HepG2 (cell line): ENCODE data around the gene AUNIP. TPM values are rescaled to one million over a fixed set of nuclear protein-coding genes. Genes with fewer than 3 reads are reported as not detected.

Source experiments
- ATAC-seq: fragments of 200-7000 bp; cut with Tn5 transposase; 3 replicates; pipeline ENCODE4 v1.9.1; 2020; ENCODE audit warnings: mild to moderate bottlenecking, moderate library complexity
- BruUV-seq: library from RNA; stranded (reverse); fragments of 400-500 nt; replicated peaks from 2 replicates; lab custom pipeline; 2021; lab: Mats Ljungman, UMichigan
- CTCF ChIA-PET: fragments of 300-600 bp; formaldehyde crosslinking; extraction: SDS; loops from one replicate; lab custom pipeline; 2021; ENCODE audit warnings: low total read pairs, inconsistent platforms, low intra/inter-chr PET ratio; lab: Yijun Ruan, JAX
- POLR2A ChIA-PET: fragments of 350-600 bp; sonication (Branson Sonifier 250); formaldehyde crosslinking; loops from one replicate; lab custom pipeline; 2020; ENCODE audit warnings: antibody characterized with exemption, inconsistent platforms; lab: Yijun Ruan, JAX
- DNase-seq: peaks from one replicate; pipeline ENCODE4 v3.0.0-alpha.2; 2015; ENCODE audit warnings: low spot score
- FAIRE-seq: peaks from 3 replicates; lab custom pipeline; 2011; peaks lifted over from hg19 to GRCh38; lab: Jason Lieb, UNC
- H2AFZ ChIP-seq: one replicate; pipeline ENCODE4 v1.6.1; 2011; ENCODE audit warnings: low read length, inconsistent platforms
- H3K27ac ChIP-seq: fragments of 300-600 bp; 3 replicates; pipeline ENCODE4 v1.8.0; 2011; ENCODE audit warnings: mixed run types, mild to moderate bottlenecking, mixed read lengths, low read length, inconsistent platforms; ENCODE audit not compliant: insufficient read depth; ENCODE audit errors: extremely low read length
- H3K27me3 ChIP-seq, 2 experiments: fragments of 200-600 bp in 1 of 2; 2 replicates in 1 of 2; 3 replicates in 1 of 2; pipeline versions ENCODE4 v1.6.0 to v1.8.0; 2011; ENCODE audit warnings: low read length in 2 of 2, mild to moderate bottlenecking in 2 of 2, moderate library complexity in 2 of 2, inconsistent platforms in 1 of 2; ENCODE audit not compliant: insufficient read depth in 2 of 2, control insufficient read depth in 1 of 2
- H3K36me3 ChIP-seq, 2 experiments: fragments of 200-600 bp in 1 of 2; replicated peaks in 1 of 2; 2 replicates in 1 of 2; 3 replicates in 1 of 2; pipeline versions ENCODE4 v1.5.1 to v1.8.0; 2011; ENCODE audit warnings: low read length in 2 of 2, inconsistent platforms in 1 of 2; ENCODE audit not compliant: insufficient read depth in 2 of 2, control insufficient read depth in 1 of 2
- H3K4me1 ChIP-seq: 2 replicates; pipeline ENCODE4 v1.5.1; 2012; ENCODE audit warnings: low read length, inconsistent platforms; ENCODE audit not compliant: insufficient read depth
- H3K4me2 ChIP-seq: 2 replicates; pipeline ENCODE4 v1.6.0; 2011; ENCODE audit warnings: low read depth, low read length, inconsistent platforms
- H3K4me3 ChIP-seq, 3 experiments: fragments of 200-600 bp in 1 of 3; sonication (generic), shearing (Covaris generic) in 1 of 3; replicated peaks in 1 of 3; 2 replicates each; pipeline ENCODE4 v1.5.1; 2011 to 2016; ENCODE audit warnings: low read length in 3 of 3, inconsistent platforms in 2 of 3, low read depth in 2 of 3, mild to moderate bottlenecking in 2 of 3, control low read depth in 1 of 3, mixed read lengths in 1 of 3; ENCODE audit not compliant: insufficient read depth in 1 of 3
- H3K79me2 ChIP-seq: one replicate; pipeline ENCODE4 v1.6.1; 2011; ENCODE audit warnings: low read length, inconsistent platforms; ENCODE audit not compliant: insufficient read depth
- H3K9ac ChIP-seq: 2 replicates; pipeline ENCODE4 v1.6.0; 2011; ENCODE audit warnings: mild to moderate bottlenecking, low read depth, low read length, inconsistent platforms; ENCODE audit not compliant: insufficient read depth
- H3K9me3 ChIP-seq: 2 replicates; pipeline ENCODE4 v1.5.1; 2012; ENCODE audit warnings: mild to moderate bottlenecking, low read length
- H4K20me1 ChIP-seq: 2 replicates; pipeline ENCODE4 v1.6.0; 2011; ENCODE audit warnings: inconsistent platforms, mild to moderate bottlenecking, low read length, moderate library complexity; ENCODE audit not compliant: insufficient read depth
- CBX5 ChIP-seq: sonication (generic); formaldehyde crosslinking; IDR thresholded peaks from 2 replicates; pipeline ENCODE4 v1.4.0; 2020; ENCODE audit warnings: missing genetic modification reagents, borderline replicate concordance
- HDAC2 ChIP-seq: sonication (generic); formaldehyde crosslinking; IDR thresholded peaks from 2 replicates; pipeline ENCODE4 v1.4.0; 2020; ENCODE audit warnings: missing genetic modification reagents
- JDP2 ChIP-seq: sonication (generic); formaldehyde crosslinking; IDR thresholded peaks from 2 replicates; pipeline ENCODE4 v1.8.1; 2022; ENCODE audit warnings: missing genetic modification reagents, borderline replicate concordance
- NCOA5 ChIP-seq: sonication (generic); formaldehyde crosslinking; IDR thresholded peaks from 2 replicates; pipeline ENCODE4 v1.4.0; 2020; ENCODE audit warnings: missing genetic modification reagents
- SAP130 ChIP-seq: IDR thresholded peaks from 2 replicates; pipeline ENCODE4 v1.6.1; 2016; ENCODE audit warnings: low read depth
- SCMH1 ChIP-seq: sonication (generic); formaldehyde crosslinking; IDR thresholded peaks from 2 replicates; pipeline ENCODE4 v1.9.0; 2021; ENCODE audit warnings: missing genetic modification reagents, mild to moderate bottlenecking, borderline replicate concordance
- SKI ChIP-seq: fragments of 450-650 bp; IDR thresholded peaks from one replicate; pipeline ENCODE4 v1.6.1; 2018; ENCODE audit warnings: mild to moderate bottlenecking; ENCODE audit not compliant: partially characterized antibody
- WIZ ChIP-seq: sonication (generic); formaldehyde crosslinking; IDR thresholded peaks from 2 replicates; pipeline ENCODE4 v1.5.1; 2020; ENCODE audit warnings: mild to moderate bottlenecking, missing genetic modification reagents
- ZFAT ChIP-seq: sonication (generic); formaldehyde crosslinking; conservative IDR thresholded peaks from 2 replicates; pipeline ENCODE4 v1.8.1; 2023; ENCODE audit warnings: missing genetic modification reagents, inconsistent platforms
- ZNF446 ChIP-seq: sonication (generic); formaldehyde crosslinking; IDR thresholded peaks from 2 replicates; pipeline ENCODE4 v1.5.0; 2020; ENCODE audit warnings: mild to moderate bottlenecking, missing genetic modification reagents
- ZNF530 ChIP-seq: sonication (generic); formaldehyde crosslinking; IDR thresholded peaks from 2 replicates; pipeline ENCODE4 v1.5.0; 2020; ENCODE audit warnings: low read depth, mild to moderate bottlenecking, missing genetic modification reagents
- ZNF703 ChIP-seq: sonication (generic); formaldehyde crosslinking; IDR thresholded peaks from 2 replicates; pipeline ENCODE4 v1.5.1; 2020; ENCODE audit warnings: missing genetic modification reagents, mild to moderate bottlenecking, moderate library complexity, borderline replicate concordance
- ZNF790 ChIP-seq: sonication (generic); formaldehyde crosslinking; IDR thresholded peaks from 2 replicates; pipeline ENCODE4 v1.8.0; 2022; ENCODE audit warnings: missing genetic modification reagents, mild to moderate bottlenecking, borderline replicate concordance
- WGBS: methylation state at CpG from one replicate; pipeline ENCODE4 v1.1.6; 2017; ENCODE audit warnings: low lambda C conversion rate; 5-methylcytosine and 5-hydroxymethylcytosine counted together
- in situ Hi-C: cut with HindIII; loops from 2 replicates; pipeline ENCODE4 v1.10.0; 2017; ENCODE audit warnings: low pct_unique_long_range_greater_than_20kb; ENCODE audit not compliant: extremely low pct_ligation_motif_present
- intact Hi-C: fragments of 100-400 bp; cut with micrococcal nuclease; formaldehyde crosslinking; loops from one replicate; pipeline ENCODE4 v1.10.0; 2022; ENCODE audit not compliant: unreplicated experiment
- polyA plus RNA-seq, 8 experiments: library from polyadenylated mRNA; depleted of rRNA in 3 of 8; stranded (reverse) in 7 of 8; unstranded in 1 of 8; fragments of >200 nt; fragmentation: Illumina TruSeq in 4 of 8; extraction: Trizol in 4 of 8; gene quantifications; 2 replicates each; pipeline versions ENCODE4 v1.2.1 to v1.2.3, GENCODE V29; 2011 to 2016; ENCODE audit warnings: low read depth in 4 of 8, missing spikeins in 1 of 8, mixed read lengths in 1 of 8; ENCODE audit not compliant: insufficient read depth in 1 of 8
- total RNA-seq, 5 experiments: library from RNA; depleted of rRNA; stranded (reverse); fragments of >200 nt; fragmentation: Illumina TruSeq; extraction: Trizol; gene quantifications; 2 replicates each; pipeline ENCODE4 v1.2.3, GENCODE V29; 2016; ENCODE audit warnings: low read depth in 1 of 5
- TF ChIP-seq, protein P1 (sequence below): sonication (generic); formaldehyde crosslinking; IDR thresholded peaks from 2 replicates; pipeline ENCODE4 v1.5.1; 2020; ENCODE audit warnings: missing genetic modification reagents, mild to moderate bottlenecking, borderline replicate concordance
- TF ChIP-seq, protein P2 (sequence below): sonication (generic); formaldehyde crosslinking; IDR thresholded peaks from 2 replicates; pipeline ENCODE4 v1.5.0; 2020; ENCODE audit warnings: mild to moderate bottlenecking, low read depth, missing genetic modification reagents, borderline replicate concordance
- TF ChIP-seq, protein P3 (sequence below): sonication (generic); formaldehyde crosslinking; IDR thresholded peaks from 2 replicates; pipeline ENCODE4 v1.4.0; 2020; ENCODE audit warnings: missing genetic modification reagents

The AUNIP gene
- total and polyA plus RNA-seq, 2 of the 13 experiments (the other 11 are each of a cell fraction or from before 2014, with no cell fraction given): 3.8 to 12.3 TPM

DNA sequence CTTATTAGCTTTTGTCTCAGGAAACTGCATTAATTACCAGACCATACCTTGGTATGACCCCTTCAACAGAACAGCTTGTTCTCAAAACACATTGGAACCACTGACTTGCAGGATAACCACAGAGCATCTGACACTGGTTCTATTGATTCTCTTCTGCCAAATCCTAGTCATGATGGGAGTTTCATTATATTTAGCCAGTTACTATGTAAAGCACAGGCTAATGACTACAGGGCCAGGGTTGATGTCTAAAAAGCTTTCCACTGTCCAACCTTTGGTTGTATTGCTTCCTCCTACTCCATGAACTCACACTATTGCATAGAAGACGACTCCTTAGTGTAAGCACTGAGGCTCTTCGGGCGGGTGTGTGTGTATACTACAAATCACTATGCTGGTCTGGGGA, 43.2 kb upstream of the AUNIP start:
- Histone ChIP-seq H4K20me1 (peaks cover 4% of the 10 kb centered on the region; the same call in 1 of the 2 replicates), H2AFZ (no peak overlapping the region), H3K27me3 (peaks cover 0 to 3% of the 10 kb centered on the region in 2 experiments; a peak in 2 of 5 replicates), H3K27ac (no peak overlapping the region), H3K4me1 (peaks cover 36% of the 10 kb centered on the region), H3K4me2 (no peak overlapping the region), H3K9me3 (no peaks in the 10 kb centered on the region), H3K4me3 (no peak overlapping the region), H3K79me2 (peaks cover 36% of the 10 kb centered on the region), H3K36me3 (peaks cover 6 to 57% of the 10 kb centered on the region in 2 experiments), H3K9ac (no peak overlapping the region)
- ChIA-PET POLR2A (no interaction called here), CTCF (no interaction called here)
- TF ChIP-seq ZNF790 (no peak), SAP130 (CRISPR knock-in tag) (no peak), NCOA5 (CRISPR knock-in tag) (no peak), ZNF703 (CRISPR knock-in tag) (no peak), ZNF530 (CRISPR knock-in tag) (no peak), HDAC2 (CRISPR knock-in tag) (no peak), WIZ (no peak), SKI (no peak), ZFAT (CRISPR knock-in tag) (no peak), ZNF446 (no peak), CBX5 (no peak), SCMH1 (CRISPR knock-in tag) (no peak), JDP2 (no peak)
- TF ChIP-seq, protein P1, sequence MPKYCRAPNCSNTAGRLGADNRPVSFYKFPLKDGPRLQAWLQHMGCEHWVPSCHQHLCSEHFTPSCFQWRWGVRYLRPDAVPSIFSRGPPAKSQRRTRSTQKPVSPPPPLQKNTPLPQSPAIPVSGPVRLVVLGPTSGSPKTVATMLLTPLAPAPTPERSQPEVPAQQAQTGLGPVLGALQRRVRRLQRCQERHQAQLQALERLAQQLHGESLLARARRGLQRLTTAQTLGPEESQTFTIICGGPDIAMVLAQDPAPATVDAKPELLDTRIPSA (CRISPR knock-in tag): no peak
- TF ChIP-seq, protein P2, sequence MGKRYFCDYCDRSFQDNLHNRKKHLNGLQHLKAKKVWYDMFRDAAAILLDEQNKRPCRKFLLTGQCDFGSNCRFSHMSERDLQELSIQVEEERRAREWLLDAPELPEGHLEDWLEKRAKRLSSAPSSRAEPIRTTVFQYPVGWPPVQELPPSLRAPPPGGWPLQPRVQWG: no peak
- TF ChIP-seq, protein P3, sequence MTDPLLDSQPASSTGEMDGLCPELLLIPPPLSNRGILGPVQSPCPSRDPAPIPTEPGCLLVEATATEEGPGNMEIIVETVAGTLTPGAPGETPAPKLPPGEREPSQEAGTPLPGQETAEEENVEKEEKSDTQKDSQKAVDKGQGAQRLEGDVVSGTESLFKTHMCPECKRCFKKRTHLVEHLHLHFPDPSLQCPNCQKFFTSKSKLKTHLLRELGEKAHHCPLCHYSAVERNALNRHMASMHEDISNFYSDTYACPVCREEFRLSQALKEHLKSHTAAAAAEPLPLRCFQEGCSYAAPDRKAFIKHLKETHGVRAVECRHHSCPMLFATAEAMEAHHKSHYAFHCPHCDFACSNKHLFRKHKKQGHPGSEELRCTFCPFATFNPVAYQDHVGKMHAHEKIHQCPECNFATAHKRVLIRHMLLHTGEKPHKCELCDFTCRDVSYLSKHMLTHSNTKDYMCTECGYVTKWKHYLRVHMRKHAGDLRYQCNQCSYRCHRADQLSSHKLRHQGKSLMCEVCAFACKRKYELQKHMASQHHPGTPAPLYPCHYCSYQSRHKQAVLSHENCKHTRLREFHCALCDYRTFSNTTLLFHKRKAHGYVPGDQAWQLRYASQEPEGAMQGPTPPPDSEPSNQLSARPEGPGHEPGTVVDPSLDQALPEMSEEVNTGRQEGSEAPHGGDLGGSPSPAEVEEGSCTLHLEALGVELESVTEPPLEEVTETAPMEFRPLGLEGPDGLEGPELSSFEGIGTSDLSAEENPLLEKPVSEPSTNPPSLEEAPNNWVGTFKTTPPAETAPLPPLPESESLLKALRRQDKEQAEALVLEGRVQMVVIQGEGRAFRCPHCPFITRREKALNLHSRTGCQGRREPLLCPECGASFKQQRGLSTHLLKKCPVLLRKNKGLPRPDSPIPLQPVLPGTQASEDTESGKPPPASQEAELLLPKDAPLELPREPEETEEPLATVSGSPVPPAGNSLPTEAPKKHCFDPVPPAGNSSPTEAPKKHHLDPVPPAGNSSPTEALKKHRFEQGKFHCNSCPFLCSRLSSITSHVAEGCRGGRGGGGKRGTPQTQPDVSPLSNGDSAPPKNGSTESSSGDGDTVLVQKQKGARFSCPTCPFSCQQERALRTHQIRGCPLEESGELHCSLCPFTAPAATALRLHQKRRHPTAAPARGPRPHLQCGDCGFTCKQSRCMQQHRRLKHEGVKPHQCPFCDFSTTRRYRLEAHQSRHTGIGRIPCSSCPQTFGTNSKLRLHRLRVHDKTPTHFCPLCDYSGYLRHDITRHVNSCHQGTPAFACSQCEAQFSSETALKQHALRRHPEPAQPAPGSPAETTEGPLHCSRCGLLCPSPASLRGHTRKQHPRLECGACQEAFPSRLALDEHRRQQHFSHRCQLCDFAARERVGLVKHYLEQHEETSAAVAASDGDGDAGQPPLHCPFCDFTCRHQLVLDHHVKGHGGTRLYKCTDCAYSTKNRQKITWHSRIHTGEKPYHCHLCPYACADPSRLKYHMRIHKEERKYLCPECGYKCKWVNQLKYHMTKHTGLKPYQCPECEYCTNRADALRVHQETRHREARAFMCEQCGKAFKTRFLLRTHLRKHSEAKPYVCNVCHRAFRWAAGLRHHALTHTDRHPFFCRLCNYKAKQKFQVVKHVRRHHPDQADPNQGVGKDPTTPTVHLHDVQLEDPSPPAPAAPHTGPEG (CRISPR knock-in tag): no peak
- in situ Hi-C loops (no loop called here), intact Hi-C loops (no loop called here)
- BruUV-seq: no TSS peak
- ATAC-seq (no peak), FAIRE-seq (no peak), DNase-seq (no peak)
- WGBS: 94% methylated on average over 3 of the region's 3 CpGs
